ENCODE data around the gene DAB2IP. TPM values are rescaled to one million over a fixed set of nuclear protein-coding genes. Genes with fewer than 3 reads are reported as not detected.
"Not testable (repeated sequence)": the region's sequence is repeated elsewhere in the genome, so short reads cannot be mapped to it uniquely, and the experiment has no call there.

DAB2IP gene
- total RNA-seq, 1 donor from 2014 or later: 67.8 TPM

DNA sequence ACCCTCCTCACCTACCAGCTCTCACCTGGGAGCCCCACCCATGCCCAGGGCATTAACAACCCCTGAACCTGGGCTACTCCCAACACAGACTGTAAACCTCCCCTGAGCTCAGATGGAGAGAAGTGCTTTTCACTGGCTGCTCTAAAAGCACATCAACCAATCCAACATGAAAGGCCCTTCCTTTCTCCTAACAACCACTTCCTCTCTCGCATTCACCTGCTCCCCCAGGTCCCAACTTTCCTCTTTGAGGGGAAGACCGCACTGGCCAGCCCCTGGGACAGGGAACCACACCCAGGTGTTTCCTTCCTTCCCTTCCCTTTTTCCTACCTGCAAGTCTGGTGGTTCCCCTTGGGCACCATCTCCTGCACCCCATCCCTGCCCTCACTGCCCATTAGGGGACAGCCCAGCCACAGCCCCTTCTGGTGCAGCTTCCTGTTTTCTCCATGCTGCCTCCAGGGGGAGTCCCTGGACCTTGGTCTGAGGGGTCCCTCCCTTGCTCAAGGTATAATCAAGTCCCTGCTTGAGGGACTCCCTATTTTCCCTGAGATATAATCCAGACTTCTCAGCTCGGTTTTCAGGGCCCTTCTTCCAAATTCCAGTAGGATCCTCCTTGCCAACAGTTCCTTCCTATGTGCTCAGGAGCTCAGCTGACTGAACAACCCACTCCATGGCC, 30.5 kb upstream of the DAB2IP start:
- Mint-ChIP-seq H3K27ac (no peak overlapping the region), H3K27me3 (no peaks in the 10 kb centered on the region), H3K36me3 (ENCODE audit: insufficient read depth) (no peaks in the 10 kb centered on the region), H3K4me3 (ENCODE audit: low read depth) (no peak overlapping the region), H3K4me1 (ENCODE audit: low read depth) (peaks cover 31% of the 10 kb centered on the region), H3K9me3 (ENCODE audit: low read depth) (no peaks in the 10 kb centered on the region)
- DNase-seq (ENCODE audit: low spot score, unreplicated experiment): no peak
- TF ChIP-seq, protein P1, sequence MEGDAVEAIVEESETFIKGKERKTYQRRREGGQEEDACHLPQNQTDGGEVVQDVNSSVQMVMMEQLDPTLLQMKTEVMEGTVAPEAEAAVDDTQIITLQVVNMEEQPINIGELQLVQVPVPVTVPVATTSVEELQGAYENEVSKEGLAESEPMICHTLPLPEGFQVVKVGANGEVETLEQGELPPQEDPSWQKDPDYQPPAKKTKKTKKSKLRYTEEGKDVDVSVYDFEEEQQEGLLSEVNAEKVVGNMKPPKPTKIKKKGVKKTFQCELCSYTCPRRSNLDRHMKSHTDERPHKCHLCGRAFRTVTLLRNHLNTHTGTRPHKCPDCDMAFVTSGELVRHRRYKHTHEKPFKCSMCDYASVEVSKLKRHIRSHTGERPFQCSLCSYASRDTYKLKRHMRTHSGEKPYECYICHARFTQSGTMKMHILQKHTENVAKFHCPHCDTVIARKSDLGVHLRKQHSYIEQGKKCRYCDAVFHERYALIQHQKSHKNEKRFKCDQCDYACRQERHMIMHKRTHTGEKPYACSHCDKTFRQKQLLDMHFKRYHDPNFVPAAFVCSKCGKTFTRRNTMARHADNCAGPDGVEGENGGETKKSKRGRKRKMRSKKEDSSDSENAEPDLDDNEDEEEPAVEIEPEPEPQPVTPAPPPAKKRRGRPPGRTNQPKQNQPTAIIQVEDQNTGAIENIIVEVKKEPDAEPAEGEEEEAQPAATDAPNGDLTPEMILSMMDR (IDR thresholded peaks at IDR 0.05; ENCODE audit: unreplicated experiment): peak; percentile 59

DNA sequence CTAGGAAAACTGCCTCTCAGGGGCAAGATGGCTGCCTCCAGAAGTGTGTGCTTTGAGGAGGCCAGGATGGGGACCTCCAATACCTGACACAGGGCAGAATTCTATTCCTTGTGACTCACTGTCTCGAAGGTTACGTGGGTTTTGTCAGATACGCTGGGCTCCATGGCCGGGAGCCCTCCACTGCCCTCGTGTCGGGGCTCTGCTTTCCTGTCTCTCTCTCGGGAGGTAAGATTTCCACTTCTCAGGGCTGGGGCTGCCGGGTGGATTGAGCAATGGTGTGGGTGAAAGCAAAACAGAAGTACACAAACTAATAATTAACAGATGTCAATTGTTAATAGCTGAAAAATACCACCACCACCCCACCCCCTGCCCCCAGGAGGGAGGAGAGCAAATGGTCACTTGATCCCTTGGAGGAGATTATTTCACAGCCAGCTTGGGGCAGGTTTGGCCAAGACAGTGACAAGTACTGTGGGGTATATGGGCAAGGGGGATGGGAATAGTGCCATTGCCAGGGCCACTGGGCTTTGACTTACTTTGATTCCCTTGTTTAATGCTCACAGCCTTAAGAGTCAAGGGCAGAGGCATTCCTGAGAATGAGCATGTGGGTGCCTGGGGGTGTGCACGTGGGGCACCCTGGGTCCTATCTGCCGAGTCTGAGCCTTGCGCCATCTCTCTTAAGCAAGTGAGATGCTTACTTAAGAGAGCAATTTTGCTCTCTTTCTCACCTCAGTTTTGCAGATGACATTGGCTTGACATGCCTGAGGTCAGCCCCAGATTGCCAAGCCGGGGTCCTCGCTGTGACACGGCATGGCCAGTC, 28.8 kb upstream of the DAB2IP start:
- TF ChIP-seq, protein P1 (IDR thresholded peaks at IDR 0.05; ENCODE audit: unreplicated experiment): no peak
- Mint-ChIP-seq H3K4me3 (ENCODE audit: low read depth) (no peak overlapping the region), H3K27ac (peak overlapping the region; percentile 56), H3K9me3 (ENCODE audit: low read depth) (no peaks in the 10 kb centered on the region), H3K4me1 (ENCODE audit: low read depth) (peaks cover 24% of the 10 kb centered on the region), H3K27me3 (no peaks in the 10 kb centered on the region), H3K36me3 (ENCODE audit: insufficient read depth) (no peaks in the 10 kb centered on the region)
- DNase-seq (ENCODE audit: low spot score, unreplicated experiment): no peak

DNA sequence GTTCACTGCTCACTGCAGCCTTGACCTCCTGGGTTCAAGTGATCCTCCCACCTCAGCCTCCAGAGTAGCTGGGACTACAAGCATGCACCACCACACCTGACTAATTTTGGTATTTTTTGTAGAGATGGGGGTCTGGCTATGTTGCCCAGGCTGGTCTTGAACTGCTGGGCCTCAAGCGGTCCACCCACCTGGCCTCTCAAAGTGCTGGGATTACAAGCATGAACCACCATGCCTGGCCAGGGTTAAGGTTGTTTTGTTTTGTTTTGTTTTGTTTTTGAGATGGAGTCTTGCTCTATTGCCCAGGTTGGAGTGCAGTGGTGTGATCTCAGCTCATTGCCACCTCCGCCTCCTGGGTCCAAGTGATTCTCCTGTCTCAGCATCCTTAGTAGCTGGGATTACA, 28.0 kb upstream of the DAB2IP start:
- H3K9me3 Mint-ChIP-seq (ENCODE audit: low read depth); H3K36me3 Mint-ChIP-seq (ENCODE audit: insufficient read depth); H3K27me3 Mint-ChIP-seq; H3K4me3 Mint-ChIP-seq (ENCODE audit: low read depth); H3K27ac Mint-ChIP-seq; DNase-seq (ENCODE audit: low spot score, unreplicated experiment): not testable (repeated sequence)
- peaks cover 24% of the 10 kb centered on the region for H3K4me1 Mint-ChIP-seq (ENCODE audit: low read depth)

DNA sequence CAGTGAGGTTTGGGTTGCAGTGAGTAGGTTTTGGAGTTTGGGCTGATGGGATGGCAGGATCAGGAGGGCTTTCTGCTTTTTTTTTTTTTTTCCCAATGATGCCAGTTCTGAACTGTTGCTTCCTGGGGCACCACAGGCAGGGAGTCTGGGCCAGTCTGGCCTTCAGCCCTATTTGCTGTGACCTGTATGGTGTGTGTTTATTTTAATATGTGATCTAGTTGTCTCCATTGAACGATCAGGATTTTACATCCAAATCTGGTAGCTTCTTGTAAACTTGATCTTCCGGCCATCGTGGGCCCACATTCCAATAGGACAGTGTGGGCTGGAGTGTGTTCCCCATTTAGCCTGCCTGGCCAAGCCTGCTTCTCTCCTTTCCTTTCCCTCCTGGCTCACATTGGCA, 25.8 kb upstream of the DAB2IP start:
- H3K27ac Mint-ChIP-seq: peak overlapping the region; percentile 54

DNA sequence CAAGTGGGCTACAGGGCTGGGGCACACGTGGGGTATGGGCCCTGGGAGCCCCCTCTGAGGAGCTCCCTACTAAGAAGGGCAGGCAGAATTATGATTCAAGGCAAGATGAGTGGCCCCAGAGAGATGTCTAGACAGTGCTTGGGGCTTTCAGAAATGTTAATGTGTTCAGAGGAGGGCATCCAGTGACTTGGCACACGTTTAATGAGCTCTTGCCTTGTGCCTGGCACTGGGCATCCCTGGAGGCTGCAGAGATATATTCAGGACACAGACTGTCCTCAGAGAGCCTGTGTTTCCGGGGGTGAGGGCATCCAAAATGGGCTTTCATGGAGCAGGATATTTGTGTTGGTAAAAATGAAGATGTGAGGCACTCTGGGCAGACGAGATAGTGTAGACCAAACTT, 25.4 kb upstream of the DAB2IP start:
- DNase-seq (ENCODE audit: low spot score, unreplicated experiment): no peak
- TF ChIP-seq, protein P1 (IDR thresholded peaks at IDR 0.05; ENCODE audit: unreplicated experiment): no peak
- no peak overlapping the region for H3K4me3 Mint-ChIP-seq (ENCODE audit: low read depth)
- H3K9me3 Mint-ChIP-seq (ENCODE audit: low read depth): no peaks in the 10 kb centered on the region
- H3K4me1 Mint-ChIP-seq (ENCODE audit: low read depth): peaks cover 16% of the 10 kb centered on the region
- H3K36me3 Mint-ChIP-seq (ENCODE audit: insufficient read depth): no peaks in the 10 kb centered on the region
- no peaks in the 10 kb centered on the region for H3K27me3 Mint-ChIP-seq
- H3K27ac Mint-ChIP-seq: no peak overlapping the region

More for the DNA sequence above, 25.8 kb upstream of the DAB2IP start:
- DNase-seq (ENCODE audit: low spot score, unreplicated experiment): no peak
- H3K27me3 Mint-ChIP-seq: no peaks in the 10 kb centered on the region
- TF ChIP-seq, protein P1 (IDR thresholded peaks at IDR 0.05; ENCODE audit: unreplicated experiment): no peak
- peaks cover 20% of the 10 kb centered on the region for H3K4me1 Mint-ChIP-seq (ENCODE audit: low read depth)
- no peak overlapping the region for H3K4me3 Mint-ChIP-seq (ENCODE audit: low read depth)
- no peaks in the 10 kb centered on the region for H3K36me3 Mint-ChIP-seq (ENCODE audit: insufficient read depth)
- H3K9me3 Mint-ChIP-seq (ENCODE audit: low read depth): no peaks in the 10 kb centered on the region
